Measurements from ENCODE around the gene HIF1AN.
A peak's percentile ranks its signal among the peaks of the same experiment; 100 is the strongest.

The HIF1AN gene

DNA sequence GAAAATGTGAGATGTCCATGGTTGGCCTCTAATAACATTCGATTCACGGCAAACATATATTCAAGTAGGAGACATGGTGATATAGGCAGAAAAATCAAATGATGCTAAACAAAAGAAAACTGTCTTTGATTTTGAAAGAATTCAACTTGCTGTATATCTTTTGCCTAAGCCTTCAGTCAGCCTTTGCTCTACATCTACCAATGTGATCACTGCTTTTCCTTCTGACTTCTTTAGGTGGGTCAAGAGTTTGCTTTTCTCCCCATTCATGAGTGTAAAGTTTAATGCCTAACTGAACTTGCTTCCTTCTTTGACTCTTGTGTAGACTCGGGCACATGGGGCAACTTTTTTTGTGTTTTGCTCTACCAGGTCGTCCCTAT lies 417 bp upstream of the HIF1AN start:
- H3K4me1 ChIP-seq, result peaks cover 8% of the 10 kb centered on the region
- no peaks in the 10 kb centered on the region for H3K9me3 ChIP-seq (ENCODE audit: control insufficient read depth, low read length)
- no peak overlapping the region for H3K9ac ChIP-seq

DNA sequence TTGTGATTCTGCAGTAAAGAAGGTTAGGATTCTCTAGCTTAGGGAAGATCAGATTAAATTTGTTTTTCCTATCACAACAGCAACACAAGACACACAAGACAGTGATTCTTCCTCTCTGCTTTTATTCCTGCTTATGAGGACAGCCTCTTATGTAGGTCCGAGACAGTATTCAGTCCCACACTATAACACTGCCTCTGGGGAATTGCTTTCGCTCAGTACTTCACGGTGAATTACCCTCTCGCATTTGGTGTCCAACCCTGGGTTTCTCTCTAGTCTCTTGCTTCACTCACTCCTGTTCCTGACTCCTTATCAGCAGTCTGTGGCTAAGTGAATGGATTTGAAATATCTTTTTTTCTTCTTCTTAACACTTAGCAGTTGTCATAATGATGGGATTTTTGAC lies 1.7 kb downstream of the HIF1AN start:
- H3K4me2 ChIP-seq (ENCODE audit: low read length), result no peak overlapping the region
- H3K4me3 ChIP-seq (ENCODE audit: low read depth, low read length), result no peak overlapping the region
- H3K4me1 ChIP-seq, result peaks cover 8% of the 10 kb centered on the region
- peaks cover 8% of the 10 kb centered on the region for H3K79me2 ChIP-seq
- no peak overlapping the region for H2AFZ ChIP-seq
- H3K9ac ChIP-seq, result no peak overlapping the region
- H3K36me3 ChIP-seq (ENCODE audit: control insufficient read depth, insufficient read depth, low read length), result no peaks in the 10 kb centered on the region
- no peak overlapping the region for H3K27ac ChIP-seq
- no peaks in the 10 kb centered on the region for H3K27me3 ChIP-seq (ENCODE audit: control insufficient read depth, insufficient read depth, low read length)
- TF ChIP-seq, protein P1, sequence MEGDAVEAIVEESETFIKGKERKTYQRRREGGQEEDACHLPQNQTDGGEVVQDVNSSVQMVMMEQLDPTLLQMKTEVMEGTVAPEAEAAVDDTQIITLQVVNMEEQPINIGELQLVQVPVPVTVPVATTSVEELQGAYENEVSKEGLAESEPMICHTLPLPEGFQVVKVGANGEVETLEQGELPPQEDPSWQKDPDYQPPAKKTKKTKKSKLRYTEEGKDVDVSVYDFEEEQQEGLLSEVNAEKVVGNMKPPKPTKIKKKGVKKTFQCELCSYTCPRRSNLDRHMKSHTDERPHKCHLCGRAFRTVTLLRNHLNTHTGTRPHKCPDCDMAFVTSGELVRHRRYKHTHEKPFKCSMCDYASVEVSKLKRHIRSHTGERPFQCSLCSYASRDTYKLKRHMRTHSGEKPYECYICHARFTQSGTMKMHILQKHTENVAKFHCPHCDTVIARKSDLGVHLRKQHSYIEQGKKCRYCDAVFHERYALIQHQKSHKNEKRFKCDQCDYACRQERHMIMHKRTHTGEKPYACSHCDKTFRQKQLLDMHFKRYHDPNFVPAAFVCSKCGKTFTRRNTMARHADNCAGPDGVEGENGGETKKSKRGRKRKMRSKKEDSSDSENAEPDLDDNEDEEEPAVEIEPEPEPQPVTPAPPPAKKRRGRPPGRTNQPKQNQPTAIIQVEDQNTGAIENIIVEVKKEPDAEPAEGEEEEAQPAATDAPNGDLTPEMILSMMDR (IDR thresholded peaks at IDR 0.05), result no peak
- no peaks in the 10 kb centered on the region for H3K9me3 ChIP-seq (ENCODE audit: control insufficient read depth, low read length)

More for the DNA sequence above, 417 bp upstream of the HIF1AN start:
- Histone ChIP-seq H2AFZ (peak overlapping the region; percentile 91), H3K79me2 (peaks cover 8% of the 10 kb centered on the region), H3K4me3 (ENCODE audit: low read depth, low read length) (peak overlapping the region; percentile 71), H3K27ac (peak overlapping the region; percentile 63), H3K36me3 (ENCODE audit: control insufficient read depth, insufficient read depth, low read length) (no peaks in the 10 kb centered on the region), H3K27me3 (ENCODE audit: control insufficient read depth, insufficient read depth, low read length) (no peaks in the 10 kb centered on the region), H3K4me2 (ENCODE audit: low read length) (peak overlapping the region; percentile 28)
- TF ChIP-seq, protein P1 (IDR thresholded peaks at IDR 0.05), result no peak

DNA sequence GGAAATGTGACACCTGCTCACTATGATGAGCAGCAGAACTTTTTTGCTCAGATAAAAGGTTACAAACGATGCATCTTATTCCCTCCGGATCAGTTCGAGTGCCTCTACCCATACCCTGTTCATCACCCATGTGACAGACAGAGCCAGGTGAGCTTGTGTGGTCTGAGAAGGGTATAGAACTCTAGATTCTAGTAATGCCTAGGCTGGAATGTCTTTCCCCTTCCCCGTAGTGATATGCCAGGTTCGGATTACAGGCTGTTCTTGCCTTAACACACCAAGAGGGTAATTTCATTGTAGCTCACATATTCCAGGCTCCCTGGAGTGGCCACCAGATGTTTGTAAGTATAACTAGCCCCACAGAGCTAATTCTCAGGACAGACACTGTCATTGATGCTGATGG lies 9.2 kb downstream of the HIF1AN start:
- TF ChIP-seq, protein P1 (IDR thresholded peaks at IDR 0.05), result no peak
- H3K9ac ChIP-seq, result no peak overlapping the region
- H2AFZ ChIP-seq, result no peak overlapping the region
- no peak overlapping the region for H3K4me3 ChIP-seq (ENCODE audit: low read depth, low read length)
- no peaks in the 10 kb centered on the region for H3K9me3 ChIP-seq (ENCODE audit: control insufficient read depth, low read length)
- peaks cover 9% of the 10 kb centered on the region for H3K4me1 ChIP-seq
- no peaks in the 10 kb centered on the region for H3K36me3 ChIP-seq (ENCODE audit: control insufficient read depth, insufficient read depth, low read length)
- H3K27me3 ChIP-seq (ENCODE audit: control insufficient read depth, insufficient read depth, low read length), result no peaks in the 10 kb centered on the region
- H3K27ac ChIP-seq, result no peak overlapping the region
- no peaks in the 10 kb centered on the region for H3K79me2 ChIP-seq
- H3K4me2 ChIP-seq (ENCODE audit: low read length), result no peak overlapping the region

DNA sequence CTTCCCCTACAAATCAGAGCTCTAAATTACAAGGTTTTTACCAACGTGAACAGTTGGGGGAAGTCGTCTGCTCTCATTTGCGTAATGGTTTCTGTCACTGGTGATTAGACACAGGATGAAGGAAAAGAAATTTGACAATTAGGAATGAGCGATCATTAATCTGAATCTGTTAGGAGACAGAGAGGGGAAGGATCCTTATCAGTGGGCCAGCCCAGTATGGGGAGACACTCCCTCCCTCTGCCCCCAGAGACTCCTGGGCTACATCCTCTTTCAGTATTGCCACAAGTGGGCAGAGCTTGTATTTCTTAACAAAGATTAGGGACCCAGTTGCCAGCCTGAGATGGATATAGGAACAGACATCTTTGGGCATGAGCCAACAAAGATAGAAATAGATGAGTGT lies 15.5 kb downstream of the HIF1AN start:
- Histone ChIP-seq H3K4me1 (peaks cover 18% of the 10 kb centered on the region), H3K9ac (no peak overlapping the region), H3K4me3 (ENCODE audit: low read depth, low read length) (no peak overlapping the region), H3K27me3 (ENCODE audit: control insufficient read depth, insufficient read depth, low read length) (no peaks in the 10 kb centered on the region), H3K36me3 (ENCODE audit: control insufficient read depth, insufficient read depth, low read length) (no peaks in the 10 kb centered on the region), H3K9me3 (ENCODE audit: control insufficient read depth, low read length) (no peaks in the 10 kb centered on the region), H3K79me2 (no peaks in the 10 kb centered on the region), H3K4me2 (ENCODE audit: low read length) (no peak overlapping the region), H3K27ac (no peak overlapping the region), H2AFZ (no peak overlapping the region)
- TF ChIP-seq, protein P1 (IDR thresholded peaks at IDR 0.05), result no peak

DNA sequence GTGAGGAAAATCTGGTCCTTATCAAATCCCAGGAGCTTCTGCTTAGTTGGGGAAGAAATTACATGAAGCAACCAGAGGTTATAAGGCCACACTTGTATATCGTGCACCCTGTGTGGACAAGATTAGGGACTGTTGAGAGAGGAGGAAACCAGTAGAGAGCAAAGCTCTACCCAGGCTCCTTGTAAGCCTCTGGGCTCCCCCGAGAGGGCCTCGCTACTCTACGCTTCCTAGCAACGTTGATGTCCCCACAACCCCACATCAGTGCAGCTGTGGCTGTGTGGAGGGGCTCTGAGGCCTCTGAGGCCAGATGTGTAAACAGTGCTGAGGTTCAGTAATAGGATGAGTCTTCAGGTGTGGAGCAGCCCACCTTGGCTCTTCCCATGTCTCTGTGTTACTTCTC lies 16.0 kb downstream of the HIF1AN start:
- Histone ChIP-seq H3K27ac (no peak overlapping the region), H3K4me1 (peaks cover 18% of the 10 kb centered on the region), H3K9me3 (ENCODE audit: control insufficient read depth, low read length) (no peaks in the 10 kb centered on the region), H3K36me3 (ENCODE audit: control insufficient read depth, insufficient read depth, low read length) (no peaks in the 10 kb centered on the region), H3K27me3 (ENCODE audit: control insufficient read depth, insufficient read depth, low read length) (no peaks in the 10 kb centered on the region), H3K4me3 (ENCODE audit: low read depth, low read length) (no peak overlapping the region), H3K4me2 (ENCODE audit: low read length) (no peak overlapping the region), H3K79me2 (no peaks in the 10 kb centered on the region), H2AFZ (no peak overlapping the region), H3K9ac (no peak overlapping the region)
- TF ChIP-seq, protein P1 (IDR thresholded peaks at IDR 0.05), result no peak

Measured in parathyroid adenoma (tissue), 2 donors.